ENCODE measurements around the gene GAS1.

The GAS1 gene, protein sequence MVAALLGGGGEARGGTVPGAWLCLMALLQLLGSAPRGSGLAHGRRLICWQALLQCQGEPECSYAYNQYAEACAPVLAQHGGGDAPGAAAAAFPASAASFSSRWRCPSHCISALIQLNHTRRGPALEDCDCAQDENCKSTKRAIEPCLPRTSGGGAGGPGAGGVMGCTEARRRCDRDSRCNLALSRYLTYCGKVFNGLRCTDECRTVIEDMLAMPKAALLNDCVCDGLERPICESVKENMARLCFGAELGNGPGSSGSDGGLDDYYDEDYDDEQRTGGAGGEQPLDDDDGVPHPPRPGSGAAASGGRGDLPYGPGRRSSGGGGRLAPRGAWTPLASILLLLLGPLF

DNA sequence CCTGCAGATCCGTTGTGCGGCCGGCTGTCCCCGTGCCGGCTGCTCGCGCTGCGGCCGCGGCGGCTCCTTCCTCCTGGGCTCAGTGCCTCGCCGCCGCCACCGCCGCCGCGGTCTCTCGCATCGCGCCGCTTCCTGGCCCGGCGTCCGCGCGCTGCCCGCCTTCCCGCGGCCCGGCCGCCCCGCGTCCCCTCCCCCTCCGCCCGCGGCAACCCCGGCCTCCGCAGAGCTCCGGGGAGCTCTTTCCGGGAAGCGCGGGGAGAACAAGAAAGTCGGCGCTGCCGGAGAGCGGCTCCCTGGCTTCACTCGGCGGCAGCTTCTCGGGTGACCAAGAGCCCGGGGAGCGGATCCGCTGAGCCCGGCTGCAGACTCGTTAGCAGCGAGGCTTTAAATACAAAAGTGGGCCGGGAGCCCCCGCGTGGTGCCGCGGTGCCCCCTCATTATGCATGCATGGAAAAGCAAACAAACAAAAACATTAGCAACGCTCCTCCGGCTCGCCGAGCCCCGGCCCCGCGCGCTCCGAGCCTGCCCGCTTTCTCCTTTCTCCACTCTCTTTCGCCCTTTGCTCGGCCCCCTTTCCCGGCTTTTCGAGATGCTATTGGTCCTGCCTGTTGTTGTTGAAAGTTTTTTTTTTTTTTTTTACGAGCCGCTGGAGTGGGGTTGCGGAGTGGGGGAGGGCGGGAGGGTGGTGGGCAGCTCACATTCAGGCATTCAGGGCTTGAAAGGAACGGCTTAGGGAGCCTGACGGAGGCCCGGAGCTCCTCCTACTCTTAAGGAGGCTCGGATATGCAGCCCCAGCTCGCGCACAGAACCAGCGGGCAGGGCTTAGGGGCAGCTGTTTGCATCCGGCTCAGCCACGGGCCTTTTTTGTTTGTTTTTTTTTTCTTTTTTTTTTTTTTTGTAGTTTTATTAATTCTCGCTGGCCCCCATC lies at the start of gene GAS1:
Gene GAS1 (minus strand): TSS at position 361 of the 928 bp plus-strand sequence. CDS start 727 bp downstream, outside the sequence.
- peak; percentile 47 for DNase-seq (ENCODE audit: low read depth)

DNA sequence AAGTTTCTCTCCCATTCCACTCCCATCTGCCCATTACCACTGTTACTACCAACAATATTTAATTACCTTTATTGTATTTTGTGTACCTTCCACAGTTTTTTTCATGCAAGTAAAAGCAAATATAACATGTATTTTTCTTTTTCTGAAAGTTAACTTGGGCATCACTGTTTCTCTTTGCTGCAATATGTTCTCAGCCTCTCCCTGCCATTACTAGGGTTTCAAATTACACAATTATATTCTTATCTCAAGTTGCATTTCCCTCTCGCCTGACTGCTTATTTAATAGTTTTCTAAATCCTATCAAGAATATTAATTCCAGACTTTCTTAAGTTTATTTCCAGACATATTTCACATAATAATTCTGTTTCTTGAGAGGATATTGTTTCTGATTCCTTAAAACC lies 46.9 kb upstream of the GAS1 start:
- no peak for DNase-seq (ENCODE audit: low read depth)

DNA sequence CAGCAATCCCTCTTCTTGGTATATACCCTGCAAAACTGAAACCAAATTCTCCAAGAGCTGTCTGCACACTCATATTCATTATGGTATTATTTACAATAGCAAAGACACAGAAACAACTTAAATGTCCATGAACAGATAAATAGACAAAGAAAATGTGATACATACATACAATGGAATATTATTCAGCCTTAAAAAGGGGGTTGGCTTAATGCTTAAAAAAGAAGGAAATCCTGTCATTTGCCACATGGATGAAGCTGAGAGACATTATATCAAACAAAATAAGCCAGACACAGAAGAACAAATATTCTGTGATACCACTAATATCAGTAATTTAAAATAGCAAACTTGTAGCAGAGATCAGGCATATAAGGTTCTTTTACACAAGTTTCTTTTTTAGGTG lies 46.5 kb upstream of the GAS1 start:
- no peak for DNase-seq (ENCODE audit: low read depth)

DNA sequence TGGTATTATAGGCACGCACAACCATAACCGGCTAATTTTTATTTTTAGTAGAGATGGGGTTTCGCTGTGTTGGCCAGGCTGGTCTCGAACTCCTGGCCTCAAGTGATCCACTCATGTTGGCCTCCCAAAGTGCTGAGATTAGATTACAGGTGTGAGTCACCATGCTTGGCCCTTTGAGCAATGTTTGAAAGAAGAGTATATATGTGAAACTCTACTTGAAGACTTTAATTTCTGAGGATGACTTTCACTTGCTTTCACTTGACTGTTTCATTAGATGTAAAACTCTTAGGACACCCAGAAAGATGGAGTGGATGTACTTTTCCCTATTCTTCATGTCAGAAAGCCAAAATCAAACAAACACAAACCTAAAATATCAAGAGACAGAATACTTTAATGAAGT lies 43.8 kb upstream of the GAS1 start:
- no peak for DNase-seq (ENCODE audit: low read depth)

DNA sequence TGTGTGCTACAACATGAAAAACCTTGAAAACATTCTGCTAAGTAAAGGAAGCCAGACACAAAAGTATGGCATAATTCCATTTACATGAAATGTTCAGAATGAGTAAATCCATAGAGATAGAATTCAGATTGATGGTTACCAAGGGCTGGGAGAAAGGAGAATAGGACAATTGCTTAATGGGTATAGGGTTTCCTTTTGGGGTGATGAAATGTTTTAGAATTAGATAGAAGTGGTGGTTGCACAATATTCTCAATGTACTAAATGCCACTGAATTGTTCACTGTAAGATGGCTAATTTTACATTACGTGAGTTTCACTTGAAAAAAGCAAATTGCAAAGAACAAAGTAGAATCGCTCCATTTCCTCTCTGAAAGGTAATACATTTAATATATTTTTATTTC lies 43.0 kb upstream of the GAS1 start:
- DNase-seq (ENCODE audit: low read depth) = no peak

DNA sequence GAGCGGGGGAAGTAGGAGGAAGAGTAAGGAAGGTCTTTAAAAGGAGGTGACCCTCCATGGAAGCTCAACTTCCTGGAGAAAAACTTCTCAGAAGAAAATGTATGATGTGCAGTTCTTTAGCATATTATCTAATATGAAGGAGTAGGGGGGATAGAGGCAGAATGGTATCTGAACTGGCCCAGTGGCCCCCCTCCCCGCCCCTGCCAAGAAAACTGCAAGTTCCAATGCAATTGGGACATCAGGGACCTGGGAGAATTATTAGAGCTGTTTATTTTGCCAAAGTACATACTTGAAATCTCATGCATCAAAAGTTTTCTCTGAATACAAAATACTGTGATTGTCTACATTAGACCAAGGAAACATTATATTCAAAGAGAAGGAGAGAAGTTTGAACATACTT lies 40.6 kb upstream of the GAS1 start:
- no peak for DNase-seq (ENCODE audit: low read depth)

DNA sequence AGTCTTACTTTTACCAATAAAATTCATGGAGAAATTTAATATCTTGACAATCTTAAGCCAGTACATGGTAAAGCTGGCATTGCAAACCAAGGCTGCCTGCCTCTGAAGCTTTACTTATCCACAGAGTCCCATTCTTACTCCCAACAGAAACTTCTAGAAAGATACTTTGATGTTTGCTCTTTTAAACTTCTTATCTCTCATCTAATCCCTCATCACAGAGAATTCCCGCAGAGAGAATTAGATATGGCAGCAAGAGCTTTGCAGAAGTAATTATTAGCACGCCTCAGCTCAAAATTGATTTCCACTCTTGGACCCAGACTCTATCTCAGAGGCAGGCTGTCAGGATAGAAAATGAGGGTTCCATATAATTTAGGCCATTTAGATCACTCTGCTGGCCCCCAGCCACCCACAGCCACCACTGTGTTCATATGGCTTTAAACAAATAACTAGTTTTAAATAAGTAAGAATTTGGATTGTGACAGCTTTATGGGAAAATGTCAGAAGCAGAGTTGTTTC lies 37.9 kb upstream of the GAS1 start:
- DNase-seq (ENCODE audit: low read depth) = no peak

DNA sequence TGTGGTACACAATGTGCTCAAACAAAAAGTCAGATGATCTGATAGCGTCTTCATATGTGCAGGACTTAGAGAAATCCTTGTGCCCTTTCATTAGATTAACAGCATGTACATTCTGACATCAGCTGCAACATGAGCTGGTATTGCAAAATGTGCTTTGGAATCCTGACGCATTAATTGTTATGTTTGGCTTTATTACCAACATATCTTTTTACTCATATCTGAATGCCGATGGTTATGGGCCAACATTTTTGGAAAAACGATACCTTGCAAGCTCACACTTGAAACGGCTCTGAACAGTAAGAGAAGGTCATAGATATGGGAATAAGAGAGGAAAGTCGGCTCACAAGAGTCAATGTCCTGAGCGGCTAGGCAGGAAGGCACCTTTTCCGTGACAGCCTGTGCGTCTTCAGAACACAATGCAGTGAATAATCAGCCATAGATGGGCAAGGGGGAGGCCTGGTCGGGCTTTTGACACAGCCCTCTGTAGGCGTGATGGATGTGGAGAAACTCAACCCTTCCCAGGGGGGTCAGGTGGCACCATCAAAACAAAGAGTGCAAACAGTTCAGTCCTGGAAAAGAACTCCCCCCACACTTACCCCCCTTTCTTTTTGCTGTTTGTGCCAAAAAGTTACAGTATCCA lies 36.4 kb upstream of the GAS1 start:
- no peak for DNase-seq (ENCODE audit: low read depth)

DNA sequence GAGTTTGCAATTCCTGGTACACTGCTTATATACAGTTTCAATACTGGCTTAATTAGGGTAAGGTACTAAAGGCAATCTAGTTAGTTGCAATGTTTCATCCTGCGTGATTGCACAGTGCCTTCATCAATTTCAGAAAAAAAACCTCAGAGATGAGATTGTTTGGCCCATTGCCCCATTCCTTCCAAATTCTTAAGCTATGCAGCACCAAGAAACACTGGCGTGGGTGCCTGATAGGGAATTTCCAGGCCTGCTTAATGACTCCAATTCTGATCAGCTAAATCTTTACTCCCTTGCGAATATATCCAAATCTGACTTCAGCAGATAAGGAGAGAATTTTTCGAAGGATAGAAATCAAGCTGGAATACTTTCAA lies 35.9 kb upstream of the GAS1 start:
- DNase-seq (ENCODE audit: low read depth) = no peak

DNA sequence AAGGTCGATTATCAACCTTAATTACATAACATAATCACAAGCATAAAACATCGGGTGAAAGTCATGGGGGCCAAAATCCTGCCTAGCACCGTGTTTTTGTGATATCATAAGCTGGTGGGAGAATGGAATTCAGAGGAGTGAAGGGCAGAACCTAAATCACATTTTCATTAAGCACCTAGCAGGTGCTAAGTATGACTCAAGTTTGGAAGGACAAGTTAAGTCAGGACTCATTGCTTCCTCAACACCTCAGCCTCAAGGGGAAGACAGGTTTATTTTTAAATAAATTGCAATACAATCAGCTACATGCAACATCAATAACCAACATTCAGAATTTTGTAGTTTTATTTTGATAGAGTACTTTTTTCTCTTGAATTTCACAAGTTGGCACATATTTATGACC lies 33.5 kb upstream of the GAS1 start:
- DNase-seq (ENCODE audit: low read depth) = no peak

DNA sequence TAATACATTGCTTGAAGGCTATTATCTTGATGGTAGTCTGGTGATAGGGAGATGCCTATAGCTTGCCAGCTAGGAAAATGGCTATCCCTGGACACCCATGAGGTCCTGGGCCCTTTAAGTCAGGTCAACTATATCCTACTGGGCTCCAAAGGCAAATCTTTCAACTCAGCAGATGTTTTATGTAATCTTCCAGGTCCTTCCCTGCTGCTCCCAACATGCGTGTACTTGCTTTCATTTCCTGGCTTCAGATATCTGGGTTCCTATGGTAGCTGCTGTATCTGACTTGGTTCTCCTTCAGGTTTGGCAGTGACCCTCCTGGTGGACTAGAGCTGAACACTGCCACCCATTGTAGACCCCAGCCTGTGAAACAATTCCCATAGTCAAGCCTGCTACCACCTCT lies 32.4 kb upstream of the GAS1 start:
- DNase-seq (ENCODE audit: low read depth) = no peak

DNA sequence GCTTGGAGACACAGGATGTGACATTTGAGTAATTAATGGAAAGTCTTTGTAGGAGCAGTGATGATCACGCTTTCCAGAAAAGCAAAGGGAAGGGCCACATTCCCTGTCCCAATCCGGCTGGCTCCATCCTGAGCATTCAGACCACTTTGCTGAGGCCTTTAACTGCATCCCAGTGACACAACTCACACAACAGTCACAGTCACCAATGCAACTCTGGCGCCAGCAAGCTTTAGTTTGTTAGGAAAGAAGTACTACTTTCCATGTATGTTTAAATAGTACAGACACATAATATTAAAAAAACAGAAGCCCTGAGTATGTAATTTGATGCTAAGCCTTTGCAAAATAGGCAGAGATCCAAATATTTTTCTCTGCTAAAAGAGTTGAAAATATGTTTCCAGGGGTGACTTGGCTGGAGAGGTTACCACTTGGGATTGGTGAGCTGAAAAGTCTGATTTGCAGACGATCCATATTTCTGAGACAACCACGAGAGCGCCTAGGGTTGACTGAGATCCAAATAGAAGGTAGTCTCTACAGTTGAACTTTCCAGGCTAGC lies 31.7 kb upstream of the GAS1 start:
- DNase-seq (ENCODE audit: low read depth) = no peak

DNA sequence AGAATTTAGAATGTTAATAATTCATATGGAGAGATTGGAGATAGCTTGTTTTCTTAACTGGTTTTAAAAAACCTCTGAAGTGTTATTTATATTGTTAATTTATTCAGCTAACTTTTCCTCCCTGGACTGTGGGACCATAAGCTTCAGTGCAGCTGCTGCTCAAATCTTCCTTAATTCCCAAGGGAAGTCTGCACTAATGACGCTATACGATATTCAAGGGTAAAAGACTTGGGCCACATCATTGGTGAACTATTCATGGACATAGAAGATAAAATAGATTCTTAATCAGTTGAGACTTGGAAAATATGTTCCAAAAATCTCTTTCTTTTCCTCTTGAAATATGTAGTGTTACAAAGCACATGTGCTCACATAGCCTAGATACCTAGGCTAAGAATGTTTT lies 31.1 kb upstream of the GAS1 start:
- DNase-seq (ENCODE audit: low read depth) = no peak

DNA sequence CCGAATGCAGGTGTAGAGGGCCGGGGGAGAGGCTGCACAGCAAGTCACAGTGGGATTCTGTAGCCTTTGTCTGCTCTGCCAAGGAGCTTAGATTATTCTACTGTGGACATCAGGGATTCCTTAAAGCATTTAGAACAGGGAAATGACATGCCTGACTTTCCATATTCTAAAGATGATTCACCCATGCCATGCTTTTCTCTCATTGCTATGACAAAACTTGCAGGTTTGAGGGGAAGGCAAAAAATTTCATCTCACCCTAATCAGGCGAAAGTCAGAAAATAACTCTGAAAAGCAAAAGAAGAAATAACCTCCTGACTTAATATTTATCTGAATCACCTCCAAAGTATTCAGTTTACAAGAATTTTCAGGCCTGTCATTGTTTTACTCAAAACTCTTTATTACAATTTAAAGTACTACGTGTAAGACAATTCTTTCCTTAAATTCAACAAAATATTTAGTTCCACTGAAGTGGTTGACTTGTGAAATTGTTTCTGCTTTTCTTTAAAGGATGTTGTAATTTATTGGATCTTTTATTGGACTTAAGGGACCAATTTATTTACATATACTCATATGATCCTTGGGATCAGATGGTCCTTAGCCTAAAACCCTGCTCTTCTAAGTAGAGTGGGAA lies 30.0 kb upstream of the GAS1 start:
- no peak for DNase-seq (ENCODE audit: low read depth)

DNA sequence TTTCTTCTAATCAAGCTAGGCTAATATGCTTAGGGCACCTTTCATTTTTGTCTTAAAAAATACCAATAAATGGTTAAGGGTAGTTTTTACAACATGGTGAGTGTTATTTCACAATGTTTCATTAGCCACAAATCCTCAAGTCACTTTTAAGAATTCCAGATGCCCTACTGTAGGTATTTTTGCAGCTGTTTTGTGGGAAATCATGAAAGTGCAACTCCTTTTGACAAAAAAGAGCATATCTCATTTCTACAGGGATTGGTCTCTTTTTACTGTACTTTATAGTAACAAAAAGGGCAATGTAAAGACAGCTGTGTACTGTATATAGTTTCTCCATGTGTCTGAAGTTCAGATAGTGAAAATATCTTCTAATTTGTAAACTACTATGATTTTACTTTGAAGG lies 28.3 kb upstream of the GAS1 start:
- DNase-seq (ENCODE audit: low read depth) = no peak

DNA sequence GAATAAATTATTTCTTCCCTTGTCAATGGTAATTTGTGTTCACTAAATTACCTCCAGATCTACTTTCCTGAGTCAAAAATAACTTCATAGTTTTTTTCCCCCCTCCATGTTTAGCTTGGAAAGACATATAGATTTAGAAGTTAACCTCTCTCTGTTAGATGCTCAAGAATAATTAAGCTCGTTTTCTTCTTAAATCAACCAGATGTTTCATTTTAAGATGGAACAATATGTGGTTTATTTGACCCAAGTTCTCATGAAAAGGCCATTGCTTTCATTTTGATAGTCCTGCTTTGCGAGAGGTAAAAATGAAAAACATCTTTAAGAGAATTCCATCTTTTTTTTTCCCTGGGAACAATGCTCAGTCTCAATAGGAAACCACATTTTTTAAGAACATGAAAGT lies 27.7 kb upstream of the GAS1 start:
- no peak for DNase-seq (ENCODE audit: low read depth)

DNA sequence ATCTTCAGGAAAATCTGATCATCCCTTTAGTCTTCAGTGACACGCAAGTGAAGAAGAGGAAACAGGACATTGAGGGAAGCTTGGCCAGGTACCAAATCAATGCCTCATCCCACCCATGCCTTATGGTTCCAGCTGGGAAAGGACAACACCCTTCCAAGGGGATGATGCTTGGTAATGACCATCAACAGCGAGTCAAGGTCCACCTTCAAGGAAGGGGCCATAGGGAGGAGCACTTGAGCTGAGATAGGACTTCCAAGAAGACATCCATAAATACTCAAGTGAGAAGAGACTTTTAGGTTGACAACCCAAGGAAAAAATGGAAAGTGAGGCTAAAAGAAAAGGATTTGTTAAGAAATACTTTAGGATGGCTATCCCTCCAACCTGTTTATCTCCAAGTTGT lies 27.1 kb upstream of the GAS1 start:
- no peak for DNase-seq (ENCODE audit: low read depth)

DNA sequence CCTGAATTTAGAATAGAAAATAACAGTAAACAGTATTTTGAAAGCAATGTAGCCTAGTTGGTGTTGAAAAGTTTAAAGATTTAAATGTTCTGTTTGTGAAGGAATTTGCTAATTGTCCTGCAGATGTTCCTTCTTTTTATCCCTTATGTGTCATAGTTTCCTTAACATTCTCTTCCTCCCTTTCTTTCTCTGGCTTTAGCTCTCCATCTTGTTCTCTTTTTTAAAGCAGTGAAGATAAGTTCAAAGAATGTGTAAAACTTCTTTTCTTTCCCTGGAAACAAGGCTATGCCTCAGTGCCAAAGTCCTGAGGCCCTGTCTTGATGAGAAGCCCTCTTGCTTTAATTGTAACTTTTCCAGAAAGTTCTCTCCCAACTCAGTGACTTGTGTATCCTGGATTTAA lies 24.4 kb upstream of the GAS1 start:
- DNase-seq (ENCODE audit: low read depth) = no peak

DNA sequence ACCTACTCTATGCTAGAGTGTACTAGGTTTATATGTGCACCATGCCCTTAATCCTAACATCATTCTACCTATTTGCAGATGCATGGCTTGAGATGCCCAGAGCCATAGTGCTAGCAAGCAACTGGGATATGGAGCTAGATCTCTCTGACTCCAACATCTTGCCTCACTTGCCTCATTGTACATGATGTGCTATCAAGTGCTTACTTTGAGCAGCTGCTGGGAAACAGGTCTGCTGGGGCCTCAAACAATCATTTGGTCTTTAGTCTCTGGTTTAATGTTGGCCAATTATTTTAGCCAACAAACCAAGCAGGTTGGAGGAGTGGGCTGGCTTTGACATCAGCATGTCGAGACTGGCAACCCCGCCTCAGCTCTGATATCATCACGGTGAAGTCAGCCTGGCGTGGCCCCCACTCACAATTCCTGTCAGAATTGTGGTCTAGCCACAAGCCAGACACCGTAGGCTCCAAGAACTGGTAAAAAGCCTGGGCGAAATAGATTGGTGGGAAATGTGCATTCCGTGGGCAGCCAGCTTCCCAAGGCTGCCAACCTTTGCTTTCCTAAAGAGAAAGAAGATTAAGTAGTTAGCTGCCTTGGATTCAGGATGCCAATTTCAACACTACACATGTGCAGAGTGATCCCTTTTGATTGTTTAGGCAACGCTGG lies 21.1 kb upstream of the GAS1 start:
- DNase-seq (ENCODE audit: low read depth) = no peak

DNA sequence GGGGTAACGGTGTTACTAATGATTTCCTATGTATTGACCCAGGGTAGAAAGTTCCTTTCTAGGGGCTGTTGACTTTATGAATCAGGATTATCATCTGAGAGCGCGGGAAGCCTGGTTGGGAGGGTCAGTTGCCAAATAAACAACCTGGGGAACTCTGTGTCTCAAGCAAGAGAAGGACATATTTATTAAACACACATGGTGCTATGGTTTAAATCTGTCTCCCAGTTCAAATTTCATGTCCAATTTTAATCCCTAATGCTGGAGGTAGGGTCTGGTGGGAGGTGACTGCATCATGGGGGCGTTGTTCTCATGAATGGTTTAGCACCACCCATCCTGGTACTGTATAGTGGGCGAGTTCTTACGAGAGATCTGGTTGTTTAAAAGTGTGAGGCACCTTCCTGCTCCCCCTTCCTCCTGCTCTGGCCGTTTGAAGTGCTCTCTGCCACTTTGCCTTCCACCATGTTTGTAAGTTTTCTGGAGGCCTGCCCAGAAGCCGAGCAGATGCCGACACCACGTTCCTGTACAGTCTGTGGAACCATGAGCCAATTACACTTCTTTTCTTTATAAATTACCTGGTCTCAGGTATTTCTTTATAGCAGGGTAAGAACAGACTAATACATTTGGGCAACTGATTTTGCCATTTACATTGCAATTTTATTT lies 19.7 kb upstream of the GAS1 start:
- no peak for DNase-seq (ENCODE audit: low read depth)

Data from T-helper 22 cell (primary cell).